SK-N-MC (cell line): ENCODE data around the gene PFKFB3.

Experiments
- EZH2 ChIP-seq: fragments of 200-600 bp; sonication (generic); IDR thresholded peaks from one replicate; pipeline ENCODE4 v1.6.1; 2017; ENCODE audit warnings: antibody characterized with exemption
- POLR2AphosphoS5 ChIP-seq: IDR thresholded peaks from 2 replicates; pipeline ENCODE4 v1.6.1; 2012; ENCODE audit warnings: mild to moderate bottlenecking, low read depth, low read length, borderline replicate concordance

- TF ChIP-seq EZH2 (no peak), POLR2AphosphoS5 (no peak)
These were observed 31.1 kb downstream of the PFKFB3 start for GRCh38 chr10:6233725-6234277.
